ENCODE data around the gene DDIT3.

DNA sequence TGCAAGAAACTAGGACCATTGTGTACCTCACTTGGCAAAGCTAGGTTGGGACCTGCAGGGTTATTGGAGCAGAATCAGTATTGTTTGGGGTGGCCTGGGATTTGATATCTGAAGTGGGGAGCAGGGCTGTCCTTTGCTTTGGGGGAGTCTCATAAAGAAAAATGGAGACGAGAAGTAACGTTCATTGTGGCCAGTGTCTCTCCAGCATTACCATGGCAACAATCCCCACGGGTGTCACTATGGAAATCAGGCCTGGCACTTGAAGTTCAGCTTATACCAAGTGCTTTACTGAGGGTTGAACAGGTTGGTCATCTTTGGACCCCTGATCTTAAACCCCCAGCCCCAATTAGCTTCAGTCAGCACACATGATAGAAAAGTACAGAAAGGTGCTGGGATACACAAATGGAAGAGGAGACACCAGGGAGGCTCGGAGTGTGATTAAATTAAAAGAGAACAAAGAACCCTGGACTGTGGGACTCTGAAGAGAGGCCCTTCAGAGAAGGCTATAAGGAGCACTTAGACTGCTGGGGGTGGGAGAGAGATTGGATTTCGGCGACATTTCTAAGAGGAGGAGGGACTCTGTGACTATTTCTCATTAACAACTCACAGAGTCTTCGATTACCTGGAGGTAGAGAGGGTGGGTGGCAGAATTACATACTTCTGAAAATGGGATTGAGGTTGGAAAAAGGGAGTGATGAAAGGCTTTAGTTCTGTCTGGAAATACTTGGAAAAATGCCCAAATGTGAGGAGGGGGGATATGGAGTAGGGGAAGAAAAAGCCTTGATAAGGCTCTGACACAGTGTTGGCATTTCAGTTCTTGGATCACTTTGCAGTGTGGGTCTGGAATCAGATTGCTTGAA is 33.3 kb upstream of the DDIT3 start:
- TF ChIP-seq, protein P1, sequence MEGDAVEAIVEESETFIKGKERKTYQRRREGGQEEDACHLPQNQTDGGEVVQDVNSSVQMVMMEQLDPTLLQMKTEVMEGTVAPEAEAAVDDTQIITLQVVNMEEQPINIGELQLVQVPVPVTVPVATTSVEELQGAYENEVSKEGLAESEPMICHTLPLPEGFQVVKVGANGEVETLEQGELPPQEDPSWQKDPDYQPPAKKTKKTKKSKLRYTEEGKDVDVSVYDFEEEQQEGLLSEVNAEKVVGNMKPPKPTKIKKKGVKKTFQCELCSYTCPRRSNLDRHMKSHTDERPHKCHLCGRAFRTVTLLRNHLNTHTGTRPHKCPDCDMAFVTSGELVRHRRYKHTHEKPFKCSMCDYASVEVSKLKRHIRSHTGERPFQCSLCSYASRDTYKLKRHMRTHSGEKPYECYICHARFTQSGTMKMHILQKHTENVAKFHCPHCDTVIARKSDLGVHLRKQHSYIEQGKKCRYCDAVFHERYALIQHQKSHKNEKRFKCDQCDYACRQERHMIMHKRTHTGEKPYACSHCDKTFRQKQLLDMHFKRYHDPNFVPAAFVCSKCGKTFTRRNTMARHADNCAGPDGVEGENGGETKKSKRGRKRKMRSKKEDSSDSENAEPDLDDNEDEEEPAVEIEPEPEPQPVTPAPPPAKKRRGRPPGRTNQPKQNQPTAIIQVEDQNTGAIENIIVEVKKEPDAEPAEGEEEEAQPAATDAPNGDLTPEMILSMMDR (conservative IDR thresholded peaks at IDR 0.05; ENCODE audit: low read depth, low read length), result no peak
- no peak for TF ChIP-seq EZH2 (IDR thresholded peaks at IDR 0.05; ENCODE audit: borderline replicate concordance, low read depth, low read length, poor library complexity, severe bottlenecking)
